DMS114 treated with DMSO at 0.1 percent for 48 hours (cell line): Measurements from ENCODE around the gene SERPINA12.
"Not testable (repeated sequence)": the region's sequence is repeated elsewhere in the genome, so short reads cannot be mapped to it uniquely, and the experiment has no call there.

Experiments used
- DNase-seq: peaks from one replicate; lab custom pipeline; 2025; ENCODE audit not compliant: unreplicated experiment; lab: John Stamatoyannopoulos, UW

SERPINA12 gene

GRCh38 chr14:94538070-94538740 is 28.9 kb upstream of the SERPINA12 start:
- no peak for DNase-seq

- no peak for DNase-seq
Observed at GRCh38 chr14:94536836-94537235, 27.6 kb upstream of the SERPINA12 start.

- DNase-seq: no peak
Observed at GRCh38 chr14:94535506-94535905, 26.2 kb upstream of the SERPINA12 start.

GRCh38 chr14:94532447-94532846 is 23.2 kb upstream of the SERPINA12 start:
- DNase-seq: no peak

GRCh38 chr14:94531187-94531586 is 21.9 kb upstream of the SERPINA12 start:
- no peak for DNase-seq

GRCh38 chr14:94524093-94524492 is 14.8 kb upstream of the SERPINA12 start:
- DNase-seq: no peak

- no peak for DNase-seq
Observed at GRCh38 chr14:94523265-94523664, 14.0 kb upstream of the SERPINA12 start.

GRCh38 chr14:94522115-94522724 is 13.0 kb upstream of the SERPINA12 start:
- no peak for DNase-seq

GRCh38 chr14:94521375-94522114 is 12.3 kb upstream of the SERPINA12 start:
- no peak for DNase-seq

GRCh38 chr14:94517641-94518257 is 8.5 kb upstream of the SERPINA12 start:
- DNase-seq: no peak

- no peak for DNase-seq
Observed at GRCh38 chr14:94517248-94517640, 8.0 kb upstream of the SERPINA12 start.

- no peak for DNase-seq
Observed at GRCh38 chr14:94515856-94516255, 6.6 kb upstream of the SERPINA12 start.

- DNase-seq: no peak
Observed at GRCh38 chr14:94515426-94515825, 6.2 kb upstream of the SERPINA12 start.

- DNase-seq: no peak
Observed at GRCh38 chr14:94514351-94514750, 5.1 kb upstream of the SERPINA12 start.

GRCh38 chr14:94510481-94510880 is 1.2 kb upstream of the SERPINA12 start:
- not testable (repeated sequence) for DNase-seq

- no peak for DNase-seq
Observed at GRCh38 chr14:94505641-94506040, 3.6 kb downstream of the SERPINA12 start.

- no peak for DNase-seq
Observed at GRCh38 chr14:94505206-94505605, 4.1 kb downstream of the SERPINA12 start.

GRCh38 chr14:94501588-94502516 is 7.4 kb downstream of the SERPINA12 start:
- no peak for DNase-seq

- no peak for DNase-seq
Observed at GRCh38 chr14:94500264-94500663, 9.0 kb downstream of the SERPINA12 start.

- no peak for DNase-seq
Observed at GRCh38 chr14:94499673-94500072, 9.6 kb downstream of the SERPINA12 start.

GRCh38 chr14:94498215-94498614 is 11.1 kb downstream of the SERPINA12 start:
- DNase-seq: no peak
